Measurements from ENCODE around the gene MARK4.

Gene MARK4

GRCh38 chr19:45283443-45284033 lies 32.5 kb downstream of the MARK4 start:
- no peak overlapping the region for H3K27ac ChIP-seq (ENCODE audit: low read depth, low read length)
- H3K4me1 ChIP-seq (ENCODE audit: control insufficient read depth, insufficient read depth, low read length) = no peaks in the 10 kb centered on the region
- peaks cover 3% of the 10 kb centered on the region for H3K36me3 ChIP-seq (ENCODE audit: control insufficient read depth, insufficient read depth, low read length)

GRCh38 chr19:45290381-45290931 lies 39.4 kb downstream of the MARK4 start:
- Histone ChIP-seq H3K36me3 (ENCODE audit: control insufficient read depth, insufficient read depth, low read length) (peaks cover 10% of the 10 kb centered on the region), H3K4me3 (ENCODE audit: low read length) (no peak overlapping the region), H3K4me1 (ENCODE audit: control insufficient read depth, insufficient read depth, low read length) (no peaks in the 10 kb centered on the region), H3K27me3 (ENCODE audit: control insufficient read depth, insufficient read depth, low read length) (no peaks in the 10 kb centered on the region), H3K9ac (ENCODE audit: low read length) (no peak overlapping the region), H3K27ac (ENCODE audit: low read depth, low read length) (no peak overlapping the region)

More at GRCh38 chr19:45283443-45284033, 32.5 kb downstream of the MARK4 start:
- Histone ChIP-seq H3K4me3 (ENCODE audit: low read length) (no peak overlapping the region), H3K9ac (ENCODE audit: low read length) (no peak overlapping the region), H3K27me3 (ENCODE audit: control insufficient read depth, insufficient read depth, low read length) (no peaks in the 10 kb centered on the region)

- H3K27me3 ChIP-seq (ENCODE audit: control insufficient read depth, insufficient read depth, low read length) = no peaks in the 10 kb centered on the region
- H3K27ac ChIP-seq (ENCODE audit: low read depth, low read length) = no peak overlapping the region
- H3K4me1 ChIP-seq (ENCODE audit: control insufficient read depth, insufficient read depth, low read length) = no peaks in the 10 kb centered on the region
- H3K4me3 ChIP-seq (ENCODE audit: low read length) = no peak overlapping the region
- no peak overlapping the region for H3K9ac ChIP-seq (ENCODE audit: low read length)
- peaks cover 10% of the 10 kb centered on the region for H3K36me3 ChIP-seq (ENCODE audit: control insufficient read depth, insufficient read depth, low read length)
Measured at GRCh38 chr19:45291834-45292233, 40.8 kb downstream of the MARK4 start.

GRCh38 chr19:45293682-45294081 lies 42.6 kb downstream of the MARK4 start:
- Histone ChIP-seq H3K4me3 (ENCODE audit: low read length) (no peak overlapping the region), H3K4me1 (ENCODE audit: control insufficient read depth, insufficient read depth, low read length) (no peaks in the 10 kb centered on the region), H3K36me3 (ENCODE audit: control insufficient read depth, insufficient read depth, low read length) (peaks cover 10% of the 10 kb centered on the region), H3K9ac (ENCODE audit: low read length) (no peak overlapping the region), H3K27me3 (ENCODE audit: control insufficient read depth, insufficient read depth, low read length) (no peaks in the 10 kb centered on the region), H3K27ac (ENCODE audit: low read depth, low read length) (no peak overlapping the region)

- Histone ChIP-seq H3K9ac (ENCODE audit: low read length) (no peak overlapping the region), H3K27ac (ENCODE audit: low read depth, low read length) (no peak overlapping the region), H3K27me3 (ENCODE audit: control insufficient read depth, insufficient read depth, low read length) (no peaks in the 10 kb centered on the region), H3K4me3 (ENCODE audit: low read length) (no peak overlapping the region), H3K4me1 (ENCODE audit: control insufficient read depth, insufficient read depth, low read length) (no peaks in the 10 kb centered on the region), H3K36me3 (ENCODE audit: control insufficient read depth, insufficient read depth, low read length) (peaks cover 10% of the 10 kb centered on the region)
Measured at GRCh38 chr19:45294291-45295029, 43.4 kb downstream of the MARK4 start.

GRCh38 chr19:45295873-45296272 lies 44.8 kb downstream of the MARK4 start:
- no peaks in the 10 kb centered on the region for H3K4me1 ChIP-seq (ENCODE audit: control insufficient read depth, insufficient read depth, low read length)
- H3K27ac ChIP-seq (ENCODE audit: low read depth, low read length) = no peak overlapping the region
- peaks cover 4% of the 10 kb centered on the region for H3K36me3 ChIP-seq (ENCODE audit: control insufficient read depth, insufficient read depth, low read length)
- no peak overlapping the region for H3K9ac ChIP-seq (ENCODE audit: low read length)
- H3K27me3 ChIP-seq (ENCODE audit: control insufficient read depth, insufficient read depth, low read length) = no peaks in the 10 kb centered on the region
- no peak overlapping the region for H3K4me3 ChIP-seq (ENCODE audit: low read length)

GRCh38 chr19:45296355-45296754 lies 45.3 kb downstream of the MARK4 start:
- no peak overlapping the region for H3K27ac ChIP-seq (ENCODE audit: low read depth, low read length)
- H3K9ac ChIP-seq (ENCODE audit: low read length) = no peak overlapping the region
- no peak overlapping the region for H3K4me3 ChIP-seq (ENCODE audit: low read length)
- no peaks in the 10 kb centered on the region for H3K27me3 ChIP-seq (ENCODE audit: control insufficient read depth, insufficient read depth, low read length)
- peaks cover 3% of the 10 kb centered on the region for H3K36me3 ChIP-seq (ENCODE audit: control insufficient read depth, insufficient read depth, low read length)
- no peaks in the 10 kb centered on the region for H3K4me1 ChIP-seq (ENCODE audit: control insufficient read depth, insufficient read depth, low read length)

- H3K27ac ChIP-seq (ENCODE audit: low read depth, low read length) = no peak overlapping the region
- H3K9ac ChIP-seq (ENCODE audit: low read length) = no peak overlapping the region
- no peaks in the 10 kb centered on the region for H3K4me1 ChIP-seq (ENCODE audit: control insufficient read depth, insufficient read depth, low read length)
- no peaks in the 10 kb centered on the region for H3K27me3 ChIP-seq (ENCODE audit: control insufficient read depth, insufficient read depth, low read length)
- peaks cover 3% of the 10 kb centered on the region for H3K36me3 ChIP-seq (ENCODE audit: control insufficient read depth, insufficient read depth, low read length)
- no peak overlapping the region for H3K4me3 ChIP-seq (ENCODE audit: low read length)
Measured at GRCh38 chr19:45297674-45298073, 46.6 kb downstream of the MARK4 start.

- H3K4me3 ChIP-seq (ENCODE audit: low read length) = no peak overlapping the region
- no peaks in the 10 kb centered on the region for H3K27me3 ChIP-seq (ENCODE audit: control insufficient read depth, insufficient read depth, low read length)
- H3K27ac ChIP-seq (ENCODE audit: low read depth, low read length) = no peak overlapping the region
- H3K36me3 ChIP-seq (ENCODE audit: control insufficient read depth, insufficient read depth, low read length) = peaks cover 3% of the 10 kb centered on the region
- no peaks in the 10 kb centered on the region for H3K4me1 ChIP-seq (ENCODE audit: control insufficient read depth, insufficient read depth, low read length)
- H3K9ac ChIP-seq (ENCODE audit: low read length) = no peak overlapping the region
Measured at GRCh38 chr19:45298264-45298663, 47.2 kb downstream of the MARK4 start.

GRCh38 chr19:45299719-45300118 lies 48.6 kb downstream of the MARK4 start:
- no peak overlapping the region for H3K27ac ChIP-seq (ENCODE audit: low read depth, low read length)
- H3K9ac ChIP-seq (ENCODE audit: low read length) = no peak overlapping the region
- H3K27me3 ChIP-seq (ENCODE audit: control insufficient read depth, insufficient read depth, low read length) = no peaks in the 10 kb centered on the region
- no peaks in the 10 kb centered on the region for H3K4me1 ChIP-seq (ENCODE audit: control insufficient read depth, insufficient read depth, low read length)
- no peak overlapping the region for H3K4me3 ChIP-seq (ENCODE audit: low read length)
- H3K36me3 ChIP-seq (ENCODE audit: control insufficient read depth, insufficient read depth, low read length) = peaks cover 2% of the 10 kb centered on the region

- Histone ChIP-seq H3K27ac (ENCODE audit: low read depth, low read length) (no peak overlapping the region), H3K4me3 (ENCODE audit: low read length) (no peak overlapping the region), H3K4me1 (ENCODE audit: control insufficient read depth, insufficient read depth, low read length) (no peaks in the 10 kb centered on the region), H3K9ac (ENCODE audit: low read length) (no peak overlapping the region), H3K36me3 (ENCODE audit: control insufficient read depth, insufficient read depth, low read length) (no peaks in the 10 kb centered on the region), H3K27me3 (ENCODE audit: control insufficient read depth, insufficient read depth, low read length) (no peaks in the 10 kb centered on the region)
Measured at GRCh38 chr19:45302416-45302815, 51.3 kb downstream of the MARK4 start.

- H3K27ac ChIP-seq (ENCODE audit: low read depth, low read length) = no peak overlapping the region
- no peaks in the 10 kb centered on the region for H3K27me3 ChIP-seq (ENCODE audit: control insufficient read depth, insufficient read depth, low read length)
- H3K4me3 ChIP-seq (ENCODE audit: low read length) = no peak overlapping the region
- no peak overlapping the region for H3K9ac ChIP-seq (ENCODE audit: low read length)
- H3K4me1 ChIP-seq (ENCODE audit: control insufficient read depth, insufficient read depth, low read length) = no peaks in the 10 kb centered on the region
- H3K36me3 ChIP-seq (ENCODE audit: control insufficient read depth, insufficient read depth, low read length) = no peaks in the 10 kb centered on the region
Measured at GRCh38 chr19:45303269-45304060, 52.4 kb downstream of the MARK4 start.

All from rectal smooth muscle tissue (tissue), 1 donor.